ENCODE measurements around the gene ETV6.

Gene ETV6

DNA sequence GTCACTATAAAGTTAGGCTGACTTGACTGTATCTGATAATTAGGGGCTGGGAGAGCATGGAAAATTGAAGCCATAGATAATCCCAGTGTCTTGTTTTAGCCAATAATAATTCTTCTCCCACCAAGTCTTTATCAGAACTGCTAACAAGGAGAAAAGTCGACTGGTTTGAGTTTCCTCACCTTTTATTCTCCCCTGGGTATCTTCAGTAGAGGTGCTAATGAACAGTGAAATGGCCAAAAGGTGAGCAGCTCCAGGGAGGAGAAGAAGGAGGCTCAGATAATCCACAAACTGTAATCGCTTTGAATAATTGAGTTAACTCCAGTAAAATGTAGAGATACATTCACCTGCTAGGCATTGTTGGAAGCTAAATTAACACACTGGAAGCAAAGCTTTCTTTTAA is 72.6 kb downstream of the ETV6 start:
- DNase-seq, result no peak

- no peak for DNase-seq
Observed at GRCh38 chr12:11722578-11723138, 73.2 kb downstream of the ETV6 start.

DNA sequence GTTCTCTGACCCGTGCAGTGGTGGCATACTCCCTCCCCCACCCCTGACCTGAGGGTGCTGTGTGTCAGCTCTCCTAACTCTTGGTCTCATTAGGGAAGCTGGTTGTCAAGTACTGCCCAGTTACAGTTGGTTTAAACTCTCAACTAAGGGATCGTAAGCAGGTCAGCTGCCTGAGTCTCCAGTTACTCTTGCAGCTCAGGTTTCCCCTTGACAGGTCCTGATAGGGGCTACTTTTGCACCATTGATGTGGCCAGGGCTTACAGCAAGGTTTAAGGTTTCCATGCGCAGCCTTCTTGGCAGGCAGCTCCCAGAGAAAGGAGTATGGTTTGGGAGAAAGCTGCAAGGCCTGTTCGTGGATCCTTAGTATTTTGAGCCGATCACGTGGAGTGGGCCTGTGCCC is 74.5 kb downstream of the ETV6 start:
- no peak for DNase-seq

DNA sequence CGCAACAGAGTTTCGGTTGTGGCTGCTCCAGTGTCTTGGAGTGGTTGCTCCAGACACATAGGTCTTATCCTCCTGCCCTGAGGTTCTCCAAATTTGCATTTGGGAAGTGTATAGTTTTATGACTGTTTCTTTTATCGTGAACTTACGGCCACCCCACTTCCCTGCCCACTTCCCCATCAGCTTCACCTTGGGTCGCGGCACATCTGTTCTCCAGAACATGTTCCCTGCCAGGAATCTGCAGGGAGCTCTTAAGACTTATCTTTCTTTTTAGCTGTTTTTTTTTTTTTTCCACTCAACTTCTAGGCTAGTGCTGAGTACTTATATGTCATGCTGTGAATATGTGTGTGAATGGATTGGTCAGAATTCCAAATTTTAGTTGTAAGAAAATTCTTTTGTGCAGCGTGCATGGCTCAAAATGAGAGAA is 75.4 kb downstream of the ETV6 start:
- DNase-seq, result no peak

GRCh38 chr12:11725686-11726085 is 76.2 kb downstream of the ETV6 start:
- DNase-seq, result peak in 1 of 2 donors; percentile 19

DNA sequence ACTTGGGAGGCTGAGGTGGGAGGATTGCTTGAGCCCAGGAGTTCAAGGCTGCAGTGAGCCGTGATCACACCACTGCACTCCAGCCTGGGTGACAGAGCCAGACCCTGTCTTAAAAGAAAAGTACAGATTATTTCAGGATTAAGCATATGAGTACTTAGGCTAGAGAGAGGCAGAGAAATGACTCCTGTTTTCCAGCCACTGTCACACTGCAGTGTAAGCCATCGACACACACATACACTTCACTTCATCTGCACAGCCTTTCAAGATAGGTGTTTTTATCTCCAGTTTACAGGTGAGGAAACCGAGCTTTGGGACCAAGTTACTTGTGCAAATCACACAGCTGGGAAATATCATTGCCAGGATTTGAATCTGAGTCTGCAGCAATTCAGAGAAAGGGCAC is 77.2 kb downstream of the ETV6 start:
- no peak for DNase-seq

DNA sequence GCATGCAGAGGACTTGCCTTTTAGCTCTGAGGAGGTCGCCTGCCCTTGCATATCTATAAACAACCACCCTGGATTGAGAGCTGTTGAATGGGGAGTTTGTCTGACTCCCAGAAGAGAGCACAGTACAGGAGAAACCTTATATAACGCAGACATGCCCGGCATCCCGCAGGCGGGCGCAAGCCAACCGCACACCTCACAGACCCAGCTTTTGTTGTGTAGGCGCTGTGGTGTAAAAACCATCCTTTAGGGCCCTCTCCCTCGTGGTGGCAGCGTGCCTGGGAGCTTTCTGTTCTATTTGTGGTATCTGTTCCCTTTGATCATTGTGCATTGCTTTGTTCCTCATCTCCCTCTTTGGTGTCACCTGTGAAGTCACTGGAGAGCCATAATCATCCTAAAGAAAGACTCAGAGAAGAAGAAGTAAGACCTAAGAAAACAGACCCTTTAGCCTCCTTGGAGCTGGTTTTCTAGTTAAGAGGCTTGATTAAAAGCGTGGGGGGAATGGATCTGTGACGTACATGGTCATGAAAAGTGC is 77.7 kb downstream of the ETV6 start:
- no peak for DNase-seq

- no peak for DNase-seq
Observed at GRCh38 chr12:11728154-11728755, 78.8 kb downstream of the ETV6 start.

GRCh38 chr12:11729008-11729407 is 79.5 kb downstream of the ETV6 start:
- DNase-seq, result no peak

DNA sequence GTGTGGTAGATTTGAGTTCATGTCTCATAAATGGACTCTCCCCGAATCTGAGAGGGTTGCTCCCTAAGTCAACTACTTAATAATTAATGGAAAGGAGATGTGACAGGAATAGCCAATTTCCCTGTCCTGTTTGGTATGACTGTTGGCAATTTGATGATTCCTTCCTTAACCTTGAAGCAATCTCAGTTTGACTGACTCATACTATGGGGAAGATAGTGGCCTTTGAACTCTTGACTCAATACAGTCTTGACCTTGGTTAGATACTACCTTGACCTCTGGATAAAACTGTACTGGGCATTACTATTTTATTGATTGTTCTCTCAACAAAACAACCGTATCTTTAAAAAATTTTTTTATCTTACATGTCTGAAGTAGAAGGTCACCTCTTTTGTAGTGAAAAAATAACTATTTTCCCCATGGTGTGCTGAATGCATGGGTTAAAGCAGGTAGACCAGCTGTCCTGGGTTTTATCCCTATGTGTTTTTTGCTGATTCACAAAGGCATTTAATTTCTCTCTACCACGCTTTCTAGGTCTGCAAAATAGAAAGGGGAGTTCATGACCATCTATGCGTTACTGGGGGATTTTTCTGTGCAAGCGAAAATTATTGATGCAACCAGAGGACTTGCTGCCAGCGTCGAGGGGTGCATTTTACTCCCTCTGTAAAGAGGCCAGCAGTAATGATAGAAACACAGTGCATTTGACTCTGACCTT is 80.1 kb downstream of the ETV6 start:
- no peak for DNase-seq

- DNase-seq, result no peak
Observed at GRCh38 chr12:11730299-11731041, 81.0 kb downstream of the ETV6 start.

GRCh38 chr12:11731042-11731357 is 81.5 kb downstream of the ETV6 start:
- no peak for DNase-seq

DNA sequence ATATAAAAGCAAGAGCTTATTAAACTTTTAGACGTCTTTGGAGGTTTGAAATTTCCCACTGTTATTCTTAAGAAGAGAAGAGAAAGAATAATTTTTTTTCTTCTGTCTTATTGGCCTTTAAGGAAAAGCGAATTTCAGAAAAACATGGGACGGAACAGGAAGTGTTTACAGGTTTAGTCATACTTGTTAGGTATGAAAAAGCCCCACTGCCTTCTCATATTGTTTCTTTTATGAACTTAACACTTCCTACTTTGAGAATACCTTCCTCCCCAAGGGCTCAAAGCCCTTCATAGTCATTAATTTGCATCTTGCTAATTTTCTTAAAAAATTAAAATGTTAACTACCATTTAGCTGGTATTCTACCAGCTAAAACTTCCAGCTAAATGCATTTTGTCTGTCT is 82.0 kb downstream of the ETV6 start:
- DNase-seq, result peak in 1 of 2 donors; percentile 34

- no peak for DNase-seq
Observed at GRCh38 chr12:11732023-11732422, 82.5 kb downstream of the ETV6 start.

GRCh38 chr12:11732715-11733114 is 83.2 kb downstream of the ETV6 start:
- DNase-seq, result peak; percentile 58 to 62

GRCh38 chr12:11734580-11735180 is 85.2 kb downstream of the ETV6 start:
- peak in 1 of 2 donors; percentile 50 for DNase-seq

DNA sequence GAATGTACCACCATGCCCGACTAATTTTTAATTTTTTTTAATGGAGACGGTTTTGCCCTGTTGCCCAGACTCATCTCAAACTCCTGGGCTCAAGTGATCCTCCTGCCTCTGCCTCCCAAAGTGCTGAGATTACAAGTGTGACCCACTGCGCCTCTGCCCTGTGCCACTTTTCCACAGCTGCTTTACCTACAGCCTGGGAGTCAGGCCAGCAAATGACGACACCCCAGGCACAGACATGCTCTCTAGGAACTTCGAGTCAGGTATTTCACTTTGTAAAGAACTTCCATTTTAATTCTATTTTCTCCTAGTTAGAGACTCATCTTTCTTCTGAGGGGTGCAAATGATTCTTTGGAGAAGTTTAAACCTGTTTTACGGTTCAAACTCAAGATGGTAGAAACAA is 89.0 kb downstream of the ETV6 start:
- no peak for DNase-seq

GRCh38 chr12:11739980-11740577 is 90.6 kb downstream of the ETV6 start:
- no peak for DNase-seq

- no peak for DNase-seq
Observed at GRCh38 chr12:11741434-11742092, 92.1 kb downstream of the ETV6 start.

DNA sequence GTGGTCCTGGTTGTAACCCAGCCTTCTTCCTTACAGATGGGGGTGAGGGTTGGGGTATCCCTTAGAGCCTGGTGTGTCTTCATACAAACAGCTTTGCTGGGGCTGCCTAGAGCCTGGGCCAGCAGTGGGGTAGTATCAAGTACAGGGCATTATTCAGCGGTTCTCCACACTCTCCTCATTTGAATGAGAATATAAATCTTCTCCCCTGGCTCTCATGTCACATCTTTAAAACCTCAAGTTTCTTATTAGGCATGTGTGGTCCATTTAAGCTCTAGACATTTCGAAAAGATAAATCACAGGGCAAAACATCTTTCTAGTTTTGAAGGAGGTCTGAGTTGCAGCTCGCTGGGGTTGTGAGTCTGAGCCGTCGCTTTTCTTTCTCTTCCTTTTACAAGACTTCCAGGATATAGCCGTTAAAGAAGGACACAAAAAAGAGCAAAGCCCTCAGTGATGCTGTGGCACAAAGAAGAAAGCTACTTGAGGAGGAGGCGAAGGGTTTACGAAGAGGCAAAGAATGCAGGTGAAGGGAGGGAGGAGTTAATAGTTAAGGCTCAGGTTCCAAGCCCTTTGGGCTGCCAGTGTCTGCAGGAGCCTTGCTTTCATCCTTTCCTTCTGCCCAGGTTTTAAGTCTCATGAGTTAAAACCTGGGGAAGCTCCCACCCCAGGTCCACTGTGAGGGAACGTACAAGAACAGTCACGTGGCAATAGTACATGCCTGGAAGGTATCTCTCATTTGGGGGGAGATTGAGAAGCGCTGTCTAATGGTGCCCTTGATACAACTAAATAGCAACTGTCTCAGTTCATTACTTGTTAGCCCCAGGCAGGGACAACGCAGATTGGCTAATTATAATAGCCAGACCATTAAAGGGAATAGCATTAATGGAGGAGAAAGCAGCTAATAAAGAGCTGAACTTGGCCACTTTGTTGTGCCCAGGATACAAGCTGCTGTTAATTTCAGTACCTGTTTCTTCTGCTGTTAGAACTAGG is 94.2 kb downstream of the ETV6 start:
- no peak for DNase-seq

DNA sequence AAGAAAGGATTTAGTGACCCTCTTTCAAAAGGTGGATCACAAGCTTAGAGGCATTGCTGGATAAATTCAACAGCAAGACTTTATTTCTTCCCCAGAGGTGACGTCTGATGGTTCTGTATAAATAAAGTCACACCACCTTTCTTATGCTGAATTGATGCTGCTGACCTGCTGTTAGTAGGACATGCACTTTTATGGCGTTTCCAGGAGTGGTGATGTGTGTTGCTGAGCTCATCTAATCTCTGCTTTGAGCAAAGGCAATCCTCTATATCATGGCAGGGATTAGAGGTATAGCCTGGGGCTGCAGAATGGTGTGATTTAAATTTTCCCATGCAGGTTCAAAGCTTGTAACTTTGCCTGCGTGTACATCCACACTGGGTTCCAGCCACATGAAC is 94.9 kb downstream of the ETV6 start:
- DNase-seq, result no peak

Data from inflammatory macrophage treated with lipopolysaccharide for 1 hour (primary cell).